HepG2 (cell line): ENCODE measurements around the gene CTAGE1.

Source experiments
- CHD2 ChIP-seq: IDR thresholded peaks from 2 replicates; pipeline ENCODE4 v1.6.1; 2011; ENCODE audit warnings: low read depth, low read length, improper control_type of control experiment
- MTF2 ChIP-seq: sonication (generic); formaldehyde crosslinking; IDR thresholded peaks from 2 replicates; pipeline ENCODE4 v1.5.0; 2020; ENCODE audit warnings: missing genetic modification reagents, borderline replicate concordance
- POLR2A ChIP-seq, 2 experiments: IDR thresholded peaks; 2 replicates each; pipeline ENCODE4 v1.6.1; 2011; ENCODE audit warnings: low read depth in 2 of 2, low read length in 2 of 2, mild to moderate bottlenecking in 1 of 2, moderate library complexity in 1 of 2; ENCODE audit not compliant: insufficient read depth in 1 of 2
- ZNF460 ChIP-seq: sonication (generic); formaldehyde crosslinking; IDR thresholded peaks from 2 replicates; pipeline ENCODE4 v1.5.1; 2020; ENCODE audit warnings: missing genetic modification reagents, mild to moderate bottlenecking, borderline replicate concordance
- TF ChIP-seq, protein P1 (sequence below): sonication (generic); formaldehyde crosslinking; IDR thresholded peaks from 2 replicates; pipeline ENCODE4 v1.5.0; 2020; ENCODE audit warnings: mild to moderate bottlenecking, missing genetic modification reagents, moderate library complexity
- TF ChIP-seq, protein P2 (sequence below): sonication (generic); formaldehyde crosslinking; conservative IDR thresholded peaks from 2 replicates; pipeline ENCODE4 v1.4.0; 2020; ENCODE audit warnings: missing genetic modification reagents

DNA sequence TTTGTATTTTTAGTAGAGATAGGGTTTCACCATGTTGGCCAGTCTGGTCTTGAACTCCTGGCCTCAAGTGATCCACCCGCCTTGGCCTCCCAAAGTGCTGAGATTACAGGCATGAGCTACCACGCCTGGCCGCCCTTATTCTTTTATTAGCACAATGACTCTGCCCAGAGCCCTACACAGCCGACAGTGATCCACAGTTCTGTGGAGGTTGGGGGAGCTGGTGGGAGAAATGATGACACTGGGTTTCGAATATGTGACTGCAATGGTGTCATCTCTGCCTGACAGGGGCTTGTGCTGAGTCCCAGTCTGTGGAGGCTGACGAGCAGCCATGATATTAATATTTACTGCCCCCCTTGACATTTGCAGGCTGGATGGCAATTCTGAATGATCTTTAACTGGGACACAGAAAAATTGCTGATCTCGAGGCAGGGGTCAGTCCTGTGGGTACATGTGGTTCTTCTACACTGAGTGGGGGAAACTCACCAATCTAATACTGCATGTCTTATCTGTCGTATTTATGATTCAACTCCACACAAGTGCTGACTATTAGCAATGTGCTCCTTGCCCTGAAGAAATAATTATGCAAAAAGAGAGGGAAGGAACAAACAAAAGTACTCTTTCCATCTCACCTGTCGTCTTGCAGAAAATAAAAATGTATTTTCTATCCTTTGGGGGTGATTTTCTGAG, 6.3 kb upstream of the CTAGE1 start:
- TF ChIP-seq CHD2 (no peak), POLR2A (IDR thresholded peaks at IDR 0.05; ENCODE audit: insufficient read depth in 1 of 2, low read depth in 2 of 2, low read length in 2 of 2) (no peak), MTF2 (no peak), ZNF460 (CRISPR knock-in tag) (no peak)
- TF ChIP-seq, protein P1, sequence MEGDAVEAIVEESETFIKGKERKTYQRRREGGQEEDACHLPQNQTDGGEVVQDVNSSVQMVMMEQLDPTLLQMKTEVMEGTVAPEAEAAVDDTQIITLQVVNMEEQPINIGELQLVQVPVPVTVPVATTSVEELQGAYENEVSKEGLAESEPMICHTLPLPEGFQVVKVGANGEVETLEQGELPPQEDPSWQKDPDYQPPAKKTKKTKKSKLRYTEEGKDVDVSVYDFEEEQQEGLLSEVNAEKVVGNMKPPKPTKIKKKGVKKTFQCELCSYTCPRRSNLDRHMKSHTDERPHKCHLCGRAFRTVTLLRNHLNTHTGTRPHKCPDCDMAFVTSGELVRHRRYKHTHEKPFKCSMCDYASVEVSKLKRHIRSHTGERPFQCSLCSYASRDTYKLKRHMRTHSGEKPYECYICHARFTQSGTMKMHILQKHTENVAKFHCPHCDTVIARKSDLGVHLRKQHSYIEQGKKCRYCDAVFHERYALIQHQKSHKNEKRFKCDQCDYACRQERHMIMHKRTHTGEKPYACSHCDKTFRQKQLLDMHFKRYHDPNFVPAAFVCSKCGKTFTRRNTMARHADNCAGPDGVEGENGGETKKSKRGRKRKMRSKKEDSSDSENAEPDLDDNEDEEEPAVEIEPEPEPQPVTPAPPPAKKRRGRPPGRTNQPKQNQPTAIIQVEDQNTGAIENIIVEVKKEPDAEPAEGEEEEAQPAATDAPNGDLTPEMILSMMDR (CRISPR knock-in tag) = no peak
- TF ChIP-seq, protein P2, sequence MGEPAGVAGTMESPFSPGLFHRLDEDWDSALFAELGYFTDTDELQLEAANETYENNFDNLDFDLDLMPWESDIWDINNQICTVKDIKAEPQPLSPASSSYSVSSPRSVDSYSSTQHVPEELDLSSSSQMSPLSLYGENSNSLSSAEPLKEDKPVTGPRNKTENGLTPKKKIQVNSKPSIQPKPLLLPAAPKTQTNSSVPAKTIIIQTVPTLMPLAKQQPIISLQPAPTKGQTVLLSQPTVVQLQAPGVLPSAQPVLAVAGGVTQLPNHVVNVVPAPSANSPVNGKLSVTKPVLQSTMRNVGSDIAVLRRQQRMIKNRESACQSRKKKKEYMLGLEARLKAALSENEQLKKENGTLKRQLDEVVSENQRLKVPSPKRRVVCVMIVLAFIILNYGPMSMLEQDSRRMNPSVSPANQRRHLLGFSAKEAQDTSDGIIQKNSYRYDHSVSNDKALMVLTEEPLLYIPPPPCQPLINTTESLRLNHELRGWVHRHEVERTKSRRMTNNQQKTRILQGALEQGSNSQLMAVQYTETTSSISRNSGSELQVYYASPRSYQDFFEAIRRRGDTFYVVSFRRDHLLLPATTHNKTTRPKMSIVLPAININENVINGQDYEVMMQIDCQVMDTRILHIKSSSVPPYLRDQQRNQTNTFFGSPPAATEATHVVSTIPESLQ (CRISPR knock-in tag) = no peak
